NCI-H345 treated with DMSO at 0.1 percent for 48 hours (cell line): ENCODE measurements around the gene EMC6.

ENCODE experiments used
- DNase-seq: peaks from one replicate; lab custom pipeline; 2025; ENCODE audit not compliant: unreplicated experiment; lab: John Stamatoyannopoulos, UW

EMC6 gene

DNA sequence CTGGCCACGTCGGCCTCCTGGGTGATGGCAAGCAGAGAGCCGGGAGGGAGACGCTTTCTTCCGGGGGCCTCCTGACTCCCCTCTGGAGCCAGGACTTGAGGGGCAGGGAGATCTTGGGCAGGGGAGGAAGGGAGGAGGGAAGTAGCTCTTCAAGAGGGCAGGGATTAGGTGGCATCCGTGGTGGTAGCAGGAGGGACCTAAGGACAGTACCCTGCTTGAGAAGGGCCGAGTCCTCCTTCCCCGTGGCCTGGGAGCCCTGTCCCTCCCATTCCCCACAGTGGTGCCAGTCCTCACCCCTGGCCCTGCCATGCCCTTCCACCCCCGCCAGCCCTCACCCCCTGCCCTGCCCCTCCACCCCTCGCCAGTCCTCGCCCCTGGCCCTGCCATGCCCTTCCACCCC is 12.8 kb upstream of the EMC6 start:
- no peak for DNase-seq

DNA sequence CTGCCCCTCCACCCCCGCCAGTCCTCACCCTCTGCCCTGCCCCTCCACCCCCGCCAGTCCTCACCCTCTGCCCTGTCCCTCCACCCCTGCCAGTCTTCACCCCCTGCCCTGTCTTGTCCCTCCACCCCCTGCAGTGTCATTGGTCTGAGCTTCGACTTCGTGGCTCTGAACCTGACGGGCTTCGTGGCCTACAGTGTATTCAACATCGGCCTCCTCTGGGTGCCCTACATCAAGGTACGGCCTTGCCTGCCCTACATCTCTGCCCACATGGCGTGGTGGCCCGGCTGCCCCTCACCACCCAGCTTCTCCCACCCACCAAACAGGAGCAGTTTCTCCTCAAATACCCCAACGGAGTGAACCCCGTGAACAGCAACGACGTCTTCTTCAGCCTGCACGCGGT is 12.3 kb upstream of the EMC6 start:
- DNase-seq, result no peak

DNA sequence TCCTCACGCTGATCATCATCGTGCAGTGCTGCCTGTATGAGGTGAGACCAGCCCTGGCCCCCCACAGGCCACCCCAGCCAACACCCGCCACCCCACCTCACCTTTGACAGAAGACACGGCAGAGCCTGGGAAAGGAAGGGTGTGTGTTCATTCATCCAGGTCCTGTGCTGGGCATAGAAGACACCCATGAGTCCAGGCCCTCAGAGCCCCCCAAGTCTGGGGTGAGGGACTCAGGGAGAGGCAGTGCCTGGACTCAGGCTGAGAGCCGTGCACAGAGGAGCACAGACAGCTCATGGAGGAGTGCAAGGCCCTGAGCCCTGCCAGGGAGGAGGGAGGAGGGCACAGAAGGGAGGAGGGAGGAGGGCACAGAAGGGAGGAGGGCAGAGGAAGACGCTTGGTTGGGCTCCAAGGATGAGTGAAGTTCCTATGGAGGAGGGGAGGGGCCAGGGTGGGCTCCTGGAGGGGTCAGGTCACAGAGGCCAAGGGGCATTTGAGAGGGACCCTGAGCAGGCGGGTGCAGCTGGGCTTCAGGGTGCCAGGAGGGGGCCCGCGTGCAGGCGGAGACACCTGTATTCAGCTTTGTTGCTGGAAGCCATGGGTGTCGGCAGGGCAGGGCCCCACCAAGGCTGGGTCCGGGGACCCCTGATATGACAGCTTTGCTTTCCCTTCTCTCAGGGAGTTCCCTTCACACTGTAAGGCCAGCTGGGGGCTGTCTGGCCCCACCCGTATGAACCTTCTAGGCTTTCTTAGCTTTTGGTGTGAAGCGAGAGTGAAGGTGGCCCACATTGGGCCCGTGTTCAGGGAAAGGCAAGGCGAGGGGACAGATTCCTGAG is 11.6 kb upstream of the EMC6 start:
- no peak for DNase-seq

GRCh38 chr17:3657588-3657869 is 11.1 kb upstream of the EMC6 start:
- DNase-seq, result no peak

DNA sequence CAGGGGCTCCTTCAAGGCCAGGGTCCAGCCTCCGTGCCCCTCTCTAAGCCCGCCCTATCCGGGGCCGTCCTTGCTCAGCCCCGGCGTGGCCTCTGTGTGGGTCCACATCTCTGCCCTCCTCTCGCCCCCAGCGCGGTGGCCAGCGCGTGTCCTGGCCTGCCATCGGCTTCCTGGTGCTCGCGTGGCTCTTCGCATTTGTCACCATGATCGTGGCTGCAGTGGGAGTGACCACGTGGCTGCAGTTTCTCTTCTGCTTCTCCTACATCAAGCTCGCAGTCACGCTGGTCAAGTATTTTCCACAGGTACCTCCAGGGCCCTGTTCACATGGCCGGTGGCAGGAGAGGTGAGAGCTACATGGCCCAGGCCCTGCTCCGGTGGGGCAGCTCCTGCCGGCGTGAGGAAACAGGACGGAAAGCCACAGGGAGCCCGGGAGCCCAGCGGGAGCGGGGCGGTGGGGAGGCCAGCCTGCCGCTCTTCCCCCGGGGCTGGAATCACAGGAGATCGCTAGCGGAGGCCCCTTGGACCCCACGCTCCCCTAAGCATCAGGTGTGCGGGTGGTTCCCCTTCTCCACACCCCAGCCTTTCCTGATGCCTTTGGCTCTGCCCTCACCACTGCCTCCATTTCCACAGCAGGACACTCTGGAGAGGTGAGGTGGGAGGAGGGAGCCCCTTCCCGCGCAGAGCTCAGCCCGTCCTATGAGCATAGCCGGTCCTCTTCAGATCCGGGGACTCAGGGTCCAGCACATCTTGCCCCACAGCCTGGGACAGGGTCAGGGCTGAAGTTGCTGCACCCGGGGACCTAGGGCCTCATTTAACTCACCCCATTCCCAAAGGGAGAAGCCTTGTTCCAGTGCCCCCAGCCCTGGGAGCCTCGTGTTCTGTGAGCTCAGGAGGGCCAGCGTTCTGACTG is 10.5 kb upstream of the EMC6 start:
- DNase-seq, result no peak

DNA sequence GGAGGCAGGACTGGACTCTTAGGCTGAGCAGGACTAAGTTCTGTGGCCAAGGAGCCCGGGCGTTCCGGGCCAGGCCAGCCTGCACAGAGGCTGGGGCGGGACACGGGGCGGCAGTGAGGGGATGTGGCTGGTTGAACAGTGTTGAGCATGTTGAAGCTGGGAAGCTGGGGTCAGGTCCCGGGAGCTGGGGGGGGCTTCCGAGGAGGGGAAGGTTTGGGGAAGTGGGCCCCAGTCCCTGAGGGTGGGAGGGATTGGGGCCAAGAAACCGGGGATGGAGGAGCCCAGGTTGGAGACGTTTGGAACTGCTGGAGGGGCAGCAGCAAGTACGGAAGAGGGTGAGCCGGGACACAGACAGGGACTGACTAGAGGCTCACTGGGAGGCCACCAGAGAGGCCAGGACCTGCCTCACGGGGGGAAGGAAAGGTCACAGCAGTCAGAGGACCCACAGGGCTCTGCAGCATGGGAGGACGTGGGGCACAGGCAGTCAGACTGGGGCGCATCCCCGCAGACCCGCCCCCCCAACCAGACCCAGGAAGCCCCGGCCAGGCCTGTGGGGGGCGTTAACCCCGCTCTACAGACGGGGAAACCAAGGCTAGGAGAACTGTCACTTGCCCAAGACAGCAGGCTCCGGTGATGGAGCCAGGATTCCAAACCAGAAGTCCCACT is 9.7 kb upstream of the EMC6 start:
- DNase-seq, result no peak

- no peak for DNase-seq
Measured at GRCh38 chr17:3659541-3660111, 9.0 kb upstream of the EMC6 start.

DNA sequence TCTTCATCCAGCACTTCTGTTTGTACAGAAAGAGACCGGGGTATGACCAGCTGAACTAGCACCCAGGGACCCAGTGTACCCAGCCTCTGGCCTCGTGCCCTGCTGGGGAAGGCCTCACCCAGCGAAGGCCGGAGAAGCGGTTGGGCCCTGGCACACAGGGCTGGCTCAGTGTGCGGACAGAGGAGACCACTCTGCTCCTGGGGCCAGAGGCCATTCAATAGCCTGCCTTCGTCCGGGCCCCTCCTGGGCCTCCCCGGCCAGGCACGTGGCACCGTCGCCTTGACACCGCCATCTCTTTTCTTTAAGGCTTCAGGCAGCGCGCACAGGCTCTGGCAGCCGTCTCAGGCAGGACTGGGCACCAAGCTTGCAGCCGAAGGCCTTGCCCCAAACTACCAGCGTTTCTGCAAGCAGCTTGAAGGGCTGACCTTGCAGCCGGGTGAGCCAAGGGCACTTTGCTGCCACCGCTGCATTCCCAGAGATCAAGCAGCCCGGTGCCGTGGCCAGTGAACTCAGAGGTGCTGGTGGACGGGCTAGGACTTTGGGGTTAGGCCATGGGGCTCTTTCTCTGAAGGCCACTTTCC is 8.2 kb upstream of the EMC6 start:
- no peak for DNase-seq

DNA sequence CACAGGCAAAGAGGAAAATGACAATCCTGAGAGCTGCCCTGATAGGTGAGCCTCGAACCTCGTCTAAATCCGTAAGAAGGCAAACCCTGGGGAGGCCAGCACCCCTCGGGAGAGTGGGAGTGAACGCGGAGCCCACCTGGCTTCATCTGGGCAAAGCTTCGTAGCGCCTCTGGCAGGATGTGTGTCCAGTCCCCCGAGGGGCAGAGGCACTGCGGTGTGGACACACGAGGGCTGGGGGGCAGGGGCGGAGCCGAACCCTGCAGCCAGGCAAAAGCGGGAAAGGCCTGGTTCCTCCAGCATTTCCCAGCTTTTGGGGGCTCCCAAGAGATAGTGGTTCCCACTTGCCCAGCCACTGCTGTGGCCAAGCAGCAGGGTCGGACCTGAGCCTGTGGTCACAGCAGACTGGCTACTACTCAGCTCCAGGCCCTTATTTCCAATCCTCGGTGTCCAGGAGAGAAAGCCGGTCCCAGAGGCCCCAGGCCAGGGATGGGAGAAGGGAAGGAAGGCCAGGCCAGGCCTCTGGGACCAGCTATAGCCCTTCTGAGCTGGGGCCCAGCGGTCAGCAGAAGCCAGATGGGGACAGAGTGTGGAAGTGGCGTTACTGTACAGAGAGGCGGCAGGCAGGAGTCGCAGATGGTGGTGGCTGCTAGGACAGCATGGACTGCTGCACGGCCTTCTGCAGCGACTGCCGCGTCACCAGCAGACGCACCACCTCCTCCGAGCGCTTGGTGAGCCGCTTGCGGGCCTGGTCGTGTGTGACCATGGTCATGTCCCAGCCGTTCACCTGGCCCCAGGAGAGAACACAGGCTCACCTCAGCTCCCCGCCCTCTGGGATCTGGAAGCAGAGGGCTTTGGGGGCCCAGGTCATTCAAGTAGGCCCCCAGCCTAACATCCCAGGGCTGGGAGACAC is 5.3 kb upstream of the EMC6 start:
- no peak for DNase-seq

DNA sequence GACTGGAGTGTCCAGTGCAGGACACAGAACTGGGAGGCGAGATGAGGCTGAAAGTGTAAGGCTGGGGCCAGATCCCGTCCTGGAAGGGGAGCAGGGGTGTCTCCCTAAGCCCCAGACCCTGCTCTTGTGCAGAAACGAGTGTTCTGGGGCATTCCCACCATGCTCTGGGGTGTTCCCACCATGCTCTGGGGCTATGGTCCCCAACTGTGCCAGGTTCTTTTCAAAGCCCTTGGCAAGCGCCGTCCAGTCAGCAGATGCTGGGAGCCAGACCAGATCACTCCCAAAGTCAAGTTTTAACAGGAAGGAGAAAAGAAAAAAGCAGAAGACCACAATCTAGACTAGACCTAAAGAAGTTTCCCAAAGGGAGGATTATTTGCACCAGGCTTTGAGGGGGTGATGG is 2.8 kb upstream of the EMC6 start:
- no peak for DNase-seq

GRCh38 chr17:3666516-3666915 is 2.1 kb upstream of the EMC6 start:
- DNase-seq, result no peak

- DNase-seq, result no peak
Measured at GRCh38 chr17:3667366-3668278, 990 bp upstream of the EMC6 start.

DNA sequence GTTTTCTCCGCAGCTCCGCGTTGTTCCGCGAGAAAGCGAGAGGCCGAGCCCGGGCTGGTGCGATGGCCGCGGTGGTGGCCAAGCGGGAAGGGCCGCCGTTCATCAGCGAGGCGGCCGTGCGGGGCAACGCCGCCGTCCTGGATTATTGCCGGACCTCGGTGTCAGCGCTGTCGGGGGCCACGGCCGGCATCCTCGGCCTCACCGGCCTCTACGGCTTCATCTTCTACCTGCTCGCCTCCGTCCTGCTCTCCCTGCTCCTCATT is 404 bp downstream of the EMC6 start:
- DNase-seq, result no peak

- DNase-seq, result no peak
Measured at GRCh38 chr17:3669548-3669947, 936 bp downstream of the EMC6 start.

DNA sequence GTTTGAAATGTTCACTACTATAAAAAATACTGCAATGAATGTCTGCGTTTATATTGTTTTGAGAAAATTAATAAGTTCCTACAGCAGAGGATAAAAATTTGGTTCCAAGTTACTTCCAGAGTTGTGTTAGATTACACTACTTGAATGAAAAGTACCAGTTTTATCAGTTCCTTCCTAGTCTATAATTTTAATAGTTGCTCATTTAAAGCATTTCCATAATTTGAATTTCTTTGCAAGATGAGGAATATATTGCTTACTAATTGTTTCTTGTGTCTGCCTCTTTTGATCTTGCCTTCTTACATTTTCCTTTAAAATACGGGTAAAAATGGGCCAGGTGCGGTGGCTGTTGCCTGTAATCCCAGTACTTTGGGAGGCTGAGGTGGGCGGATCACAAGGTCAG is 4.0 kb downstream of the EMC6 start:
- no peak for DNase-seq

- no peak for DNase-seq
Measured at GRCh38 chr17:3675886-3676285, 7.3 kb downstream of the EMC6 start.

GRCh38 chr17:3678095-3678820 is 9.6 kb downstream of the EMC6 start:
- no peak for DNase-seq

DNA sequence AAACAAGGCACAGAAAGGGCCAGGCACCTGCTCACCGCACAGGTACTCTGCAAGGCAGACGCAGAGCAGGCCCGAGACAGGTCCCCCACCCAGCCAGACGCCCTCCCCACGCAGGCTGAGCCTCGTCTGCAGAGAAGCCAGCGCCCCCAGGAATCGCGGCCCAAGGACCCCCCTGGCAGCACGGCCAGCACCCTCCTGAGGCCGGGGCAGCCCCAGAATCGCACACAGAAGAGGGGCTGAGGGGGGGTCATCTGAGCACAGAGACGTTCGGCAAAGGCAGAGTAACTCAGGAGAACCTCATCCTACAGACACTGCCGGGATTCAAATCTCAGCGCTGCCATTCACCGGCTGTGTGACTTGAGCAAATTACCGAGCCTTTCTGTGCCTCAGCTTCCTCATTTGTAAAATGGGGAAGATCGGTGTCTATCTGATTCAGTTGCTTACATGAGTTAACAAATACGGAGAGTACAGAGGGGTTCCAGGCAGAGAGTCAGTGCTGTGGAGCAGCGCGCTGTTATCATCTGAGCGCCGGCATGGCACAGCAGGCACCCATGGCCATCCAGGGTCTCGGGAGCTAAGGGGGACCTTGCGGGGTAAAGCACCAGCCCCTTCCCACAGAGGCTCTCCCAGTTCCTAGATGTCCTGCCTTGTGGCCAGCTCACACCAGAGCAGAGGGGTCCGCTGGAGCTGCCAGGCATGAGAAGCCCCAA is 10.4 kb downstream of the EMC6 start:
- no peak for DNase-seq
